AG04449 (cell line): ENCODE results near the gene CD300LF.

Experiments used
- CTCF ChIA-PET: fragments of 350-600 bp; formaldehyde crosslinking; extraction: SDS; loops from one replicate; lab custom pipeline; 2021; ENCODE audit warnings: antibody characterized with exemption; lab: Yijun Ruan, JAX
- POLR2A ChIA-PET: fragments of 400-600, 350-600 bp; formaldehyde crosslinking; extraction: SDS; loops from one replicate; lab custom pipeline; 2020; ENCODE audit warnings: antibody characterized with exemption, inconsistent platforms; lab: Yijun Ruan, JAX
- DNase-seq: peaks from one replicate; pipeline ENCODE4 v3.0.0-alpha.2; 2010; ENCODE audit warnings: low read depth, low spot score
- H3K4me3 ChIP-seq: 2 replicates; pipeline ENCODE4 v1.5.1; 2011; ENCODE audit warnings: low read depth, mild to moderate bottlenecking, control low read depth, low read length
- TF ChIP-seq, protein P1 (sequence below): IDR thresholded peaks from one replicate; pipeline ENCODE4 v1.5.1; 2011; ENCODE audit warnings: mild to moderate bottlenecking, moderate library complexity, low read length, control low read depth, inconsistent platforms; ENCODE audit not compliant: insufficient read depth; ENCODE audit errors: missing control alignments

CD300LF gene

DNA sequence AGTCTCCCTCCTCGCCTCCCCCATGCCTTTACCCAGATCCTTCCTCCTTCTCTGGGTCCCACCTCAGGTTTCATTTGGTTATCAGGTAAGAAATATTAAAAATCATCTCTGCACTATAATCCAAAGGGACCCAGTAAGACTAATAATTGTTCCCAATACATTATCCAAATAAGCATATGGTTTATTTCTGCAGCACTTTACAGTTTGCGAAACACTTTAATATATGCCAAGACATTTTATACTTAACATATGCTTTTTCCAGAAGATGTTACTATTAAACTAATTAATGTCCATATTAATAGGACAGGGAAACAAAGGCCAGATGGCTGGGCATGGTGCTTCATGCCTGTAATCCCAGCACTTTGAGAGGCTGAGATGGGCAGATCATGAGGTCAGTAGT is 33.3 kb downstream of the CD300LF start:
- CTCF ChIA-PET: no interaction called here
- TF ChIP-seq, protein P1, sequence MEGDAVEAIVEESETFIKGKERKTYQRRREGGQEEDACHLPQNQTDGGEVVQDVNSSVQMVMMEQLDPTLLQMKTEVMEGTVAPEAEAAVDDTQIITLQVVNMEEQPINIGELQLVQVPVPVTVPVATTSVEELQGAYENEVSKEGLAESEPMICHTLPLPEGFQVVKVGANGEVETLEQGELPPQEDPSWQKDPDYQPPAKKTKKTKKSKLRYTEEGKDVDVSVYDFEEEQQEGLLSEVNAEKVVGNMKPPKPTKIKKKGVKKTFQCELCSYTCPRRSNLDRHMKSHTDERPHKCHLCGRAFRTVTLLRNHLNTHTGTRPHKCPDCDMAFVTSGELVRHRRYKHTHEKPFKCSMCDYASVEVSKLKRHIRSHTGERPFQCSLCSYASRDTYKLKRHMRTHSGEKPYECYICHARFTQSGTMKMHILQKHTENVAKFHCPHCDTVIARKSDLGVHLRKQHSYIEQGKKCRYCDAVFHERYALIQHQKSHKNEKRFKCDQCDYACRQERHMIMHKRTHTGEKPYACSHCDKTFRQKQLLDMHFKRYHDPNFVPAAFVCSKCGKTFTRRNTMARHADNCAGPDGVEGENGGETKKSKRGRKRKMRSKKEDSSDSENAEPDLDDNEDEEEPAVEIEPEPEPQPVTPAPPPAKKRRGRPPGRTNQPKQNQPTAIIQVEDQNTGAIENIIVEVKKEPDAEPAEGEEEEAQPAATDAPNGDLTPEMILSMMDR: no peak
- no peak for DNase-seq
- POLR2A ChIA-PET: no interaction called here
- H3K4me3 ChIP-seq: no peak overlapping the region

DNA sequence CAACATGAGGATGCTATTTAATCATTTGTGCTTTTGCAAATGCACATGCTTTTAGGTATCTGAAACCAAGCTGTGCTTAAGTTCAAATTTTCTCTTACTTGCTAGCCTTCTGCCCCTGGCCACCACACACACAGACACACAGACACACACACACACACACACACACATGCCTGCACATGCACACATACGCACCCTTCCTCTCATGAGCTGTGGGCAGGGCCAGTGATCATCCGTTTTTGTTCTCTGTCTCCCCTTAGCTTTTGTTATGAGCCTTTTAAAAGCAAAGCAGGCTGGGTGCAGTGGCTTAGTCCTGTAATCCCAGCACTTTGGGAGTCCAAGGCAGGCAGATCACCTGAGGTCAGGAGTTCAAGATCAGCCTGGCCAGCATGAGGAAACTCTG is 34.2 kb downstream of the CD300LF start:
- ChIA-PET POLR2A (no interaction called here), CTCF (no interaction called here)
- no peak for DNase-seq
- no peak overlapping the region for H3K4me3 ChIP-seq
- TF ChIP-seq, protein P1: no peak

- TF ChIP-seq, protein P1: no peak
- no peak overlapping the region for H3K4me3 ChIP-seq
- CTCF ChIA-PET: interaction anchor here (1.4 kb wide), 1 partner anchor 21 kb away, joined by 4 read pairs; no protein-coding TSS in a partner anchor
- POLR2A ChIA-PET: no interaction called here
- no peak for DNase-seq
Observed at GRCh38 chr17:74677558-74678466, 34.9 kb downstream of the CD300LF start.

DNA sequence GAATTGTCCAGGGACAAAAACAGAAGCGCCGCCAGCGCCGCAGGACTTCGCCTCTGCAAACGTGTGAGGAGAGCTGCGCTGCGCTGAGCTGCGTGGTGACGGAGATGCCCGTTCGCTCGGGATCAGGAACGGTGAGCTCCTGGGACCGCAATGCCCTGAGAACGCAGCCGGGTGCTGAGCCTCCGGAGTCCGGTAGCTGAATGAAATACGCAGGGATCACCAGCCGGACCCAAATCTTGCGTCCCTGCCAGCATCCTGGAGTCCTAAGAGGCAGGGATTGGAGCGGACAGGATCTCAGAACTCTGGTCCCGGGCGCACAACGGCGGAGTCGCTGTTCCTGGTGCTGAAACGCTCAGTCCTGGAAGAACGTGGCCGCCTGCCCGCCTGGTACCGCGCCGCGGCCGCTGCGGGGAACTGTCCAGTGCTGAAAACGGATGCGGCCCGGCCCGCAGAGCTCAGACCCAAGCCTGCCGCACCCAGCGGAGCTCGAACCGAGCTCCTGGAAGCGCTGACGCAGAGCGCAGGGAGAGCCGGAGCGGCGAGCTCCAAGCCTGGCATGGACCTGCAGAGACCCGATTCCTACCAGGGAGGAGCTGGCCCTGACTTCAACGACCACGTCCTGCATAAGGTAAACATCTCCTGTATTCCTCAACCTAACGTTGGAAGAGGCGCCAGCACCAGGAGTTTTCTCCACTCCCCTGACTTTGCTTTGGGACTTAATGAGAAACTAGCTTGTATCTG is 41.5 kb downstream of the CD300LF start:
- no peak overlapping the region for H3K4me3 ChIP-seq
- CTCF ChIA-PET: interaction anchor here (2.4 kb wide), 1 partner anchor 14 kb away, joined by 8 read pairs; no protein-coding TSS in a partner anchor
- TF ChIP-seq, protein P1: no peak
- POLR2A ChIA-PET: no interaction called here
- DNase-seq: no peak

DNA sequence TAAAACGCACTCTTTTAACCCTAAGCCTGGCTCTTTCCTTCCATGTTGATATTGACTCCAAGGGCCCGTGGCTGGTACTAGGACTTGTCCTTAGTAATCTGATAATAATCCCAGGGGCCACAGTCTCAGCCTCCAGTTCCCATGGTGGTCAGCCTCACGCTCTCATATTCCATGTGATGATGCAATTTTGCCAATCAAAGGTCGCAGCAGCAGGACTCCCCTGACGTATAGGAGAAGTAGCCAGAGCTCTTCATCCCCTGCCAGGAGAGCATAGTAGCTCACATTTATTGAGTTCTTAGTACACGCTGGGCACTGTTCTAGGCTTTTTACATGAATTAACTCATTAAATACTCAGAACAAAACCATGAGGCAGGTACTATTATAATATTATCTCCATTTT is 42.4 kb downstream of the CD300LF start:
- POLR2A ChIA-PET: no interaction called here
- TF ChIP-seq, protein P1: no peak
- CTCF ChIA-PET: no interaction called here
- no peak overlapping the region for H3K4me3 ChIP-seq
- no peak for DNase-seq

GRCh38 chr17:74663561-74663960 is 49.2 kb downstream of the CD300LF start:
- no peak for DNase-seq
- no peak overlapping the region for H3K4me3 ChIP-seq
- CTCF ChIA-PET: no interaction called here
- POLR2A ChIA-PET: interaction anchor here (0.7 kb wide), 1 partner anchor 200 kb away, joined by 3 read pairs; no protein-coding TSS in a partner anchor
- TF ChIP-seq, protein P1: no peak
